ENCODE measurements around the gene ATP6V0B.

ATP6V0B gene

GRCh38 chr1:43984855-43985254 lies 10.1 kb downstream of the ATP6V0B start:
- no peak for DNase-seq (ENCODE audit: low read depth in 3 of 3)

- no peak for DNase-seq (ENCODE audit: low read depth in 3 of 3)
These were observed 11.3 kb downstream of the ATP6V0B start for GRCh38 chr1:43985984-43986595.

GRCh38 chr1:43986712-43987111 lies 12.0 kb downstream of the ATP6V0B start:
- no peak for DNase-seq (ENCODE audit: low read depth in 3 of 3)

GRCh38 chr1:43987159-43987902 lies 12.6 kb downstream of the ATP6V0B start:
- no peak for DNase-seq (ENCODE audit: low read depth in 3 of 3)

- no peak for DNase-seq (ENCODE audit: low read depth in 3 of 3)
These were observed 15.8 kb downstream of the ATP6V0B start for GRCh38 chr1:43990271-43991199.

GRCh38 chr1:43991200-43991475 lies 16.4 kb downstream of the ATP6V0B start:
- no peak for DNase-seq (ENCODE audit: low read depth in 3 of 3)

GRCh38 chr1:43991476-43992231 lies 16.9 kb downstream of the ATP6V0B start, which contains the start of gene CCDC24:
TSS of gene CCDC24 (plus strand) at chr1:43991599. CDS start at chr1:43991879, 280 bp downstream.
- peak; percentile 56 to 79 (median 60) for DNase-seq (ENCODE audit: low read depth in 3 of 3)

- no peak for DNase-seq (ENCODE audit: low read depth in 3 of 3)
These were observed 17.7 kb downstream of the ATP6V0B start for GRCh38 chr1:43992232-43992995.

GRCh38 chr1:43993206-43993914 lies 18.6 kb downstream of the ATP6V0B start:
- DNase-seq (ENCODE audit: low read depth in 3 of 3): no peak

- DNase-seq (ENCODE audit: low read depth in 3 of 3): no peak
These were observed 19.3 kb downstream of the ATP6V0B start for GRCh38 chr1:43994071-43994470.

- DNase-seq (ENCODE audit: low read depth in 3 of 3): no peak
These were observed 20.3 kb downstream of the ATP6V0B start for GRCh38 chr1:43994794-43995790.

GRCh38 chr1:43995984-43996732 lies 21.4 kb downstream of the ATP6V0B start:
- no peak for DNase-seq (ENCODE audit: low read depth in 3 of 3)

GRCh38 chr1:43996733-43997115 lies 22.0 kb downstream of the ATP6V0B start:
- no peak for DNase-seq (ENCODE audit: low read depth in 3 of 3)

GRCh38 chr1:43997295-43997999 lies 22.7 kb downstream of the ATP6V0B start:
- no peak for DNase-seq (ENCODE audit: low read depth in 3 of 3)

GRCh38 chr1:43998000-43998378 lies 23.2 kb downstream of the ATP6V0B start:
- no peak for DNase-seq (ENCODE audit: low read depth in 3 of 3)

- DNase-seq (ENCODE audit: low read depth in 3 of 3): no peak
These were observed 24.7 kb downstream of the ATP6V0B start for GRCh38 chr1:43999455-43999854.

GRCh38 chr1:44000122-44000665 lies 25.4 kb downstream of the ATP6V0B start:
- no peak for DNase-seq (ENCODE audit: low read depth in 3 of 3)

GRCh38 chr1:44002165-44002564 lies 27.4 kb downstream of the ATP6V0B start:
- no peak for DNase-seq (ENCODE audit: low read depth in 3 of 3)
